Raji (cell line): ENCODE data around the gene SUCLA2.

Source experiments
- POLR2A ChIP-seq: IDR thresholded peaks from 2 replicates; pipeline ENCODE4 v1.6.1; 2011; ENCODE audit warnings: low read depth, low read length, control low read depth; ENCODE audit not compliant: insufficient read depth

Gene SUCLA2

DNA sequence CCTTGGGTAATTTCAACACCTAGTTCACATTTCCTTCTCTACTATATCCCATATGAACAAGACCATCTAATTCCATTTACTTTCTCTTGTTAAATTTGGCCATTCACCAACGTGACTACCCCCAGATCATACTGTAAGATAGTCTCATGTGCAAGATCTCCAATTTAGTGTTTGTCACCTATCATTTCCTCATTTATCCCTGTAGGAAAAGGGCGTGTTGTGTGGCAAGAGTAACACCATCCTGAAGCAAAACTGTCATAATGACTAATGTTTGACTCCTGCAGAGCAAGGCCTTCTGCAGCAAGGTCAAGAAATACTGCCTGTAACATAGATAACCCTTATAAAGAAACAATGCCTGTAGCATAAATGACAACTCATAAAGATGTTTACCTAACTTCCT is 51.3 kb downstream of the SUCLA2 start:
- no peak for TF ChIP-seq POLR2A

GRCh38 chr13:47945738-47946137 is 55.3 kb downstream of the SUCLA2 start:
- no peak for TF ChIP-seq POLR2A

- no peak for TF ChIP-seq POLR2A
Observed at GRCh38 chr13:47934371-47934770, 66.7 kb downstream of the SUCLA2 start.

- TF ChIP-seq POLR2A, result no peak
Observed at GRCh38 chr13:47932950-47933923, 67.8 kb downstream of the SUCLA2 start.

DNA sequence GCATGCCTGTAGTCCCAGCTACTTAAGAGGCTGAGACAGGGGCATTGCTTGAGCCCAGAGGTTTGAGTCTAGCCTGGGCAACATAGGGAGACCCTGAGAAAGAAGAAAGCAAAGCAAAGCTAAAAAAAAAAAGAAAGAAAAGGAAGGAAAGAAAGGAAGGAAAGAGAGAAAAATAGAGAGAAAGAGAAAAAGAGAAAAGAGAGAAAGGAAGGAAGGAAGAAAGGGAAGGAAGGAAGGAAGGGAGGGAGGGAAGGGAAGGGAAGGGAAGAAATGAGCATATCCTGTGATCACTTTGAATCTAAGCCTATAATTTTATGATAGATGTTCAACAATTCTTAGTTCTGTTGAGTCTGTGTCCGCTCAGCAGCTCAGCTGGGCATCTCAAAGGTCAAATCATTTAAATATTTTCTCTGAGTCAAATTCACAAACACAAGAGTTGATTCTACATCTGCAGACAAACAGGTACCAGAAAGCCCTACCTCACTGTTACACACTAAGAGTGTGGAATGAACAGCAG is 70.4 kb downstream of the SUCLA2 start:
- TF ChIP-seq POLR2A, result no peak

DNA sequence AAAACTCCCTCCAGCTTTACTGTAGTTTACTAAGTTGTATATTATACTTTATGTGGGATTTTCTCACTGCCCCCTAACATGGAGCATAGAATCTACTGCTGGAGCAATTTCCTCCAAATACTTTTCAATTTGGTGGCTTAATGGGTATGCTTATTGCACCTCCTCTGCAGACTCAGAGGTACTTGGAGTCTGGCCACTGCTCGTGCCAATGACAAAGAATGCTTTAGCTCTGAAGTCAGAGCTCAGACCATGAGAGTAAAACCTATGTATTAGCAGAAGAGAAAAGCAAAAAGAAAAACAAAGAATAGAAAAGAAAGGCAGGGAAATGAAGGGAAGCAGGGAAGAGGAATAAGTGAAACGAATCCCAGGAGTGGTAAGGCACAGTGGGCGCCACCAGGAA is 71.9 kb downstream of the SUCLA2 start:
- no peak for TF ChIP-seq POLR2A

DNA sequence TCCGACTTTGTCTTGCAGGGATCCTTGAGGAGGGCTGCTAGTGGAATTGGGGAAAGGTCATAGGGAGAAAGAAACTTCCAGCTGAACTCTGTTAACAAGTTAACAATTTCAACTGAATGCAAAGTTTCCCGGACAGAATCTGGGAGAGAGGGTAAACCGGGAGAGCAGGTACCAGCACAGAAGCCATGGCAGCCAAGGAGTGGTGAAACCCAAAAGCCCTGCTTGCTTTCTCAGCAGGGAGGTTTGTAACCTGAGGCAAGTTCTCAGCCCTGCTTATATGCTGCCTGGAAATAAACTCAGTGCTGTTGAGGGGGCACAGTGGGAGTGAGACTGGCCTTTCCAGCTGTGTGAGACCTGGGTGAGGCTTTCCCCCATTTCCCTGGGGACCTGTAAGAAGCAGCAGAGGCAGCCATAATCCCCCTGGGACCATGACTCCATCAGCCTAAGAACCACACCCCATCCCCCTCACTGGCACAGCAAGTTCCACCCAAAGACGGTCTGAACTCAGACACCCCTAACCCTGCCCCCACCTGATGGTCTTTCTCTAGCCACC is 84.0 kb downstream of the SUCLA2 start:
- TF ChIP-seq POLR2A, result no peak

DNA sequence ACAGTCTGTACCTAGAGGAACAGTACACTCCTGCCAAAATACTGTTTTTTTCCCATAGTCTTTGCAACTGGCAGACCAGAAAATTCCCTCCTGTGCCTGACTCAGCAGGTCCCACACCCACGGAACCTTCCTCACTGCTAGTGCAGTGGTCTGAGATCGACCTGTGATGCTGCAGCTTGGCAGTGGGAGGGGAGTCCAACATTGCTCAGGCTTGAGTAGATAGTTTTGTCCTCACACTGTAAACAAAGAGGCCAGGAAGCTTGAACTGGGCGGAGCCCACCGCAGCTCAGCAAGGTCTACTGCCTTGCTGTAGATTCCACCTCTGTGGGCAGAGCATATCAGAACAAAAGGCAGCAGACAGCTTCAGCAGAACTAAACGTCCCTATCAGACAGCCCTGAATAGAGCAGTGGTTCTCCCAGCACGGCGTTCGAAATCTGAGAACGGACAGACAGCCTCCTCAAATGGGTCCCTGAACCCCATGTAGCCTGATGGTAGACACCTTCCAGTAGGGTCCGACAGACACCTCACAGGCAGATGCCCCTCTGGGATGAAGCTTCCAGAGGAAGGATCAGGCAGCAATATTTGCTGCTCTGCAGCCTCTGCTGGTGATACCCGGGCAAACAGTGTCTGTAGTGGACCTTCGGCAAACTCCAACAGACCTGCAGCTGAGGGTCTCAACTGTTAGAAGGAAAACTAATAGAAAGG is 92.7 kb downstream of the SUCLA2 start:
- no peak for TF ChIP-seq POLR2A

GRCh38 chr13:47904891-47905290 is 96.2 kb downstream of the SUCLA2 start:
- no peak for TF ChIP-seq POLR2A

DNA sequence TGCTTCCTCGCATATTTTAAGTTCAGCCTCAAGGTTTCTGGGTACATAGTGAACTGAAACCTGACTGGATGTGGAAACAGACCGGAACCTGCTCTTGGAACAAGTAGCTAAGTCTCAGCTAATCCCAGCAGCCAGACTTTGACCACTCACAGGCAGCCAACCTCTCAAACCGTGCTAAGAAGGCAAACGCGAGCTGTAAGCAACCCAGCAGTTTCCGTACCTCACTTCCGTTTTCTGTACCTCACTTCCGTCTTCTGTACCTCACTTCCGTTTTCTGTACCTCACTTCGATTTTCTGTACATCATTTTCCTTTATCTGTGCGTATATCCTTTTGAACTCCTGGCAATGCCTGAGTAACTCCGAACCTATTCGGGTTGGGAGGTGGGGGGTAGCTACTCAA is 96.8 kb downstream of the SUCLA2 start:
- TF ChIP-seq POLR2A, result no peak

GRCh38 chr13:47903836-47904235 is 97.2 kb downstream of the SUCLA2 start:
- no peak for TF ChIP-seq POLR2A

DNA sequence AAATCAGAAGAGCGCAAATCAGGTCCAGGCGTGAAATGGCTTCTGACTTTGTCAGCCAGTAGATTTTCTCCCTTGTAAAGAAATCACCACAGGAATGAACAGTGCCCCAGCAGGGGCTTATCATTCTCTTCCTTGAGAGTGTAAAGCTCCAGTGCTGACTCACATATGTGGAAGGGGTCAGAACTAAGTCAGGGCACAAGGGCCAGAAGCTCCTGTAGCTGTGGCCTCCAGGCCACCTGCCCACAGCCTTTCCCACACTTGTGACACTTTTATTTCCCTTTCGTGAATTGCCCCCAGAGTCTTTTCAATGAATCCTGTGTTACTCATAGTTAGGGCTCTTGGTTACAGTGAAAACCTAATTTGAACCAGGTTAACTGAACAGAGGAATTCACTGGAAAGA is 99.6 kb downstream of the SUCLA2 start:
- TF ChIP-seq POLR2A, result no peak

DNA sequence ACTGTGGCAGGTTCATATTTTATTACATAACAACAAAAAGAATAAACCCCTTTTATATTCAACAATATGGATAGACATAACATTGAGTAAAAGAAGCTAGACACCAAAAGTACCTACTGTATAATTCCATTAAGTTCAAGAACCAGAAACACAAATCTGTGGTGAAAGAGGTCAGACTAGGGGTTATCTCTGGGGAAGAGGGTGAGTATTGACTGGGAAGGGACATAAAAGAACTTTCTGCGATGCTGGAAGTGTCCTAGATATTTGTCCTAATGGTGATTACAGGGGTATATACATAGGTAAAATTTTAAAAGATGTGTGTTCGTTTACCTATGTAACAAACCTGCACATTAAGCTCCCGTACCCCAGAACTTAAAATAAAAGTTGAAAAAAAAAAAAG is 103.0 kb downstream of the SUCLA2 start:
- no peak for TF ChIP-seq POLR2A

- TF ChIP-seq POLR2A, result no peak
Observed at GRCh38 chr13:47897411-47898050, 103.5 kb downstream of the SUCLA2 start.

GRCh38 chr13:47896546-47896945 is 104.5 kb downstream of the SUCLA2 start:
- no peak for TF ChIP-seq POLR2A
